Globus pallidus (tissue), 1 donor: Measurements from ENCODE around the gene CD300LD.

ENCODE experiments used
- DNase-seq: peaks from one replicate; pipeline ENCODE4 v3.0.0-alpha.2; 2015; ENCODE audit warnings: low spot score

Gene CD300LD

GRCh38 chr17:74543891-74544760 is 48.0 kb downstream of the CD300LD start:
- no peak for DNase-seq

GRCh38 chr17:74543406-74543805 is 48.7 kb downstream of the CD300LD start:
- no peak for DNase-seq

GRCh38 chr17:74542727-74543383 is 49.2 kb downstream of the CD300LD start:
- no peak for DNase-seq

GRCh38 chr17:74542166-74542565 is 49.9 kb downstream of the CD300LD start:
- DNase-seq: no peak

- no peak for DNase-seq
Observed at GRCh38 chr17:74541176-74542111, 50.6 kb downstream of the CD300LD start.

- no peak for DNase-seq
Observed at GRCh38 chr17:74539281-74539820, 52.7 kb downstream of the CD300LD start.

- DNase-seq: no peak
Observed at GRCh38 chr17:74536890-74537289, 55.2 kb downstream of the CD300LD start.

GRCh38 chr17:74532115-74532514 is 60.0 kb downstream of the CD300LD start:
- peak; percentile 64 for DNase-seq

GRCh38 chr17:74531231-74531761 is 60.8 kb downstream of the CD300LD start, which contains the start of gene CD300LB:
CD300LB (minus strand) TSS chr17:74531475; CDS start chr17:74531350, 125 bp downstream.
- DNase-seq: no peak

GRCh38 chr17:74530831-74531150 is 61.3 kb downstream of the CD300LD start:
- DNase-seq: no peak
